SU-DHL-6 (cell line): ENCODE results near the gene ZSCAN12.

Experiments
- H2AFZ ChIP-seq: fragments of 200-600 bp; sonication (generic); 2 replicates; pipeline ENCODE4 v1.6.1; 2014; ENCODE audit warnings: low read depth, mild to moderate bottlenecking, moderate library complexity, mixed read lengths, antibody characterized with exemption, low read length; ENCODE audit not compliant: severe bottlenecking
- H3F3A ChIP-seq: fragments of 200-600 bp; shearing (Covaris generic); 2 replicates; pipeline ENCODE4 v1.6.0; 2016; ENCODE audit warnings: antibody characterized with exemption, mild to moderate bottlenecking; ENCODE audit not compliant: insufficient read depth
- H3K27ac ChIP-seq: fragments of 200-600 bp; sonication (generic); 2 replicates; pipeline ENCODE4 v1.5.1; 2016; ENCODE audit warnings: low read depth, mild to moderate bottlenecking, low read length, moderate library complexity, mixed read lengths
- H3K27me3 ChIP-seq: fragments of 200-600 bp; sonication (generic), shearing (Covaris generic); 2 replicates; pipeline ENCODE4 v1.6.0; 2014; ENCODE audit warnings: mild to moderate bottlenecking, low read length
- H3K36me3 ChIP-seq: fragments of 200-600 bp; sonication (generic); 2 replicates; pipeline ENCODE4 v1.6.1; 2014; ENCODE audit warnings: mild to moderate bottlenecking, low read length, mixed read lengths
- H3K4me2 ChIP-seq: fragments of 300-600, 200-600 bp; shearing (Covaris generic), sonication (generic); 2 replicates; pipeline ENCODE4 v1.6.0; 2014; ENCODE audit warnings: low read length, low read depth, mild to moderate bottlenecking; ENCODE audit not compliant: poor library complexity, severe bottlenecking
- H3K4me3 ChIP-seq: fragments of 200-600 bp; sonication (generic); 2 replicates; pipeline ENCODE4 v1.5.1; 2014; ENCODE audit warnings: antibody characterized with exemption, low read length, mild to moderate bottlenecking, mixed read lengths; ENCODE audit not compliant: insufficient read depth, poor library complexity, severe bottlenecking
- H3K79me2 ChIP-seq: fragments of 200-600 bp; sonication (generic); 2 replicates; pipeline ENCODE4 v1.6.1; 2014; ENCODE audit warnings: mild to moderate bottlenecking, low read length, moderate library complexity; ENCODE audit not compliant: insufficient read depth
- H3K9ac ChIP-seq: fragments of 200-600 bp; sonication (generic); 2 replicates; pipeline ENCODE4 v1.7.0; 2014; ENCODE audit warnings: mild to moderate bottlenecking, low read length
- H3K9me2 ChIP-seq: fragments of 200-600 bp; sonication (generic); replicated peaks from 2 replicates; pipeline ENCODE4 v1.6.1; 2014; ENCODE audit warnings: low read length; ENCODE audit not compliant: insufficient read depth
- H3K9me3 ChIP-seq: fragments of 200-600 bp; sonication (generic); 2 replicates; pipeline ENCODE4 v1.6.1; 2014; ENCODE audit warnings: low read length, mixed read lengths; ENCODE audit not compliant: insufficient read depth
- H4K20me1 ChIP-seq: fragments of 200-600 bp; sonication (generic); 2 replicates; pipeline ENCODE4 v1.6.1; 2014; ENCODE audit warnings: low read depth, mild to moderate bottlenecking, antibody characterized with exemption, low read length, moderate library complexity, mixed read lengths
- CTCF ChIP-seq: fragments of 200-600 bp; sonication (generic); IDR thresholded peaks from one replicate; pipeline ENCODE4 v1.5.1; 2017; ENCODE audit warnings: antibody characterized with exemption, mild to moderate bottlenecking, low read length, moderate library complexity; ENCODE audit not compliant: insufficient read depth, poor library complexity, severe bottlenecking
- EZH2phosphoT487 ChIP-seq: fragments of 200-600 bp; sonication (generic), shearing (Covaris generic); conservative IDR thresholded peaks from 2 replicates; pipeline ENCODE4 v1.6.1; 2018; ENCODE audit warnings: mild to moderate bottlenecking, antibody characterized with exemption, low read length, moderate library complexity, mixed read lengths

ZSCAN12 gene

GRCh38 chr6:28423546-28423945, 24.0 kb upstream of the ZSCAN12 start:
- no peaks in the 10 kb centered on the region for H4K20me1 ChIP-seq
- no peak overlapping the region for H3K4me3 ChIP-seq
- no peaks in the 10 kb centered on the region for H3K79me2 ChIP-seq
- TF ChIP-seq EZH2phosphoT487 (no peak), CTCF (no peak)
- H3K27me3 ChIP-seq, result no peaks in the 10 kb centered on the region
- H3F3A ChIP-seq, result no peaks in the 10 kb centered on the region
- H3K9me3 ChIP-seq, result no peaks in the 10 kb centered on the region
- H3K9ac ChIP-seq, result no peak overlapping the region
- H3K36me3 ChIP-seq, result no peaks in the 10 kb centered on the region
- no peak overlapping the region for H3K27ac ChIP-seq
- no peak overlapping the region for H3K4me2 ChIP-seq
- H2AFZ ChIP-seq, result no peak overlapping the region
- no peaks in the 10 kb centered on the region for H3K9me2 ChIP-seq

- no peak overlapping the region for H3K4me3 ChIP-seq
- H3K9me3 ChIP-seq, result no peaks in the 10 kb centered on the region
- no peak for TF ChIP-seq EZH2phosphoT487
- TF ChIP-seq CTCF, result no peak
- no peak overlapping the region for H3K4me2 ChIP-seq
- H3K79me2 ChIP-seq, result no peaks in the 10 kb centered on the region
- no peaks in the 10 kb centered on the region for H4K20me1 ChIP-seq
- H2AFZ ChIP-seq, result no peak overlapping the region
- no peak overlapping the region for H3K27ac ChIP-seq
- H3F3A ChIP-seq, result no peaks in the 10 kb centered on the region
- H3K27me3 ChIP-seq, result no peaks in the 10 kb centered on the region
- H3K9me2 ChIP-seq, result no peaks in the 10 kb centered on the region
- H3K9ac ChIP-seq, result no peak overlapping the region
- H3K36me3 ChIP-seq, result no peaks in the 10 kb centered on the region
Measured at GRCh38 chr6:28413681-28414080, 14.1 kb upstream of the ZSCAN12 start.

GRCh38 chr6:28410767-28411166, 11.2 kb upstream of the ZSCAN12 start:
- no peak overlapping the region for H3K4me3 ChIP-seq
- no peak overlapping the region for H3K4me2 ChIP-seq
- H3K27ac ChIP-seq, result no peak overlapping the region
- no peaks in the 10 kb centered on the region for H3K9me2 ChIP-seq
- no peaks in the 10 kb centered on the region for H4K20me1 ChIP-seq
- no peaks in the 10 kb centered on the region for H3K27me3 ChIP-seq
- no peak for TF ChIP-seq EZH2phosphoT487
- no peak for TF ChIP-seq CTCF
- H3K79me2 ChIP-seq, result no peaks in the 10 kb centered on the region
- no peaks in the 10 kb centered on the region for H3K36me3 ChIP-seq
- no peaks in the 10 kb centered on the region for H3F3A ChIP-seq
- no peak overlapping the region for H2AFZ ChIP-seq
- no peak overlapping the region for H3K9ac ChIP-seq
- H3K9me3 ChIP-seq, result no peaks in the 10 kb centered on the region
